Osteocyte (in vitro differentiated cells): ENCODE results near the gene PLCB1. TPM values are rescaled to one million over a fixed set of nuclear protein-coding genes. Genes with fewer than 3 reads are reported as not detected.

Experiments used
- DNase-seq: peaks from one replicate; pipeline ENCODE4 v3.0.0; 2021; ENCODE audit warnings: mixed read lengths; ENCODE audit not compliant: unreplicated experiment; ENCODE audit errors: extremely low spot score
- H3K27ac Mint-ChIP-seq: one replicate; pipeline ENCODE4 v1.8.0; 2021; ENCODE audit warnings: mild to moderate bottlenecking, mixed read lengths; ENCODE audit not compliant: unreplicated experiment
- H3K27me3 Mint-ChIP-seq: one replicate; pipeline ENCODE4 v1.8.0; 2021; ENCODE audit warnings: mixed read lengths; ENCODE audit not compliant: unreplicated experiment
- H3K36me3 Mint-ChIP-seq: one replicate; pipeline ENCODE4 v1.8.0; 2021; ENCODE audit warnings: mixed read lengths; ENCODE audit not compliant: unreplicated experiment
- H3K4me1 Mint-ChIP-seq: one replicate; pipeline ENCODE4 v1.8.0; 2021; ENCODE audit warnings: mixed read lengths; ENCODE audit not compliant: unreplicated experiment
- H3K4me3 Mint-ChIP-seq: one replicate; pipeline ENCODE4 v1.8.0; 2021; ENCODE audit warnings: mild to moderate bottlenecking, moderate library complexity, mixed read lengths; ENCODE audit not compliant: unreplicated experiment
- H3K9me3 Mint-ChIP-seq: one replicate; pipeline ENCODE4 v1.8.0; 2021; ENCODE audit warnings: mixed read lengths; ENCODE audit not compliant: unreplicated experiment
- total RNA-seq: library from RNA; stranded (reverse); gene quantifications from 2 replicates; pipeline ENCODE4 v1.2.1, GENCODE V29; 2021
- TF ChIP-seq, protein P1 (sequence below): fragments of 200-600 bp; sonication (generic); IDR thresholded peaks from 2 replicates; pipeline ENCODE4 v1.5.0; 2021; ENCODE audit warnings: antibody characterized with exemption, mild to moderate bottlenecking, moderate library complexity

PLCB1 gene
- total RNA-seq, 1 donor from 2014 or later, result 33.3 TPM

- H3K9me3 Mint-ChIP-seq, result no peaks in the 10 kb centered on the region
- H3K36me3 Mint-ChIP-seq, result no peaks in the 10 kb centered on the region
- no peaks in the 10 kb centered on the region for H3K4me1 Mint-ChIP-seq
- TF ChIP-seq, protein P1, sequence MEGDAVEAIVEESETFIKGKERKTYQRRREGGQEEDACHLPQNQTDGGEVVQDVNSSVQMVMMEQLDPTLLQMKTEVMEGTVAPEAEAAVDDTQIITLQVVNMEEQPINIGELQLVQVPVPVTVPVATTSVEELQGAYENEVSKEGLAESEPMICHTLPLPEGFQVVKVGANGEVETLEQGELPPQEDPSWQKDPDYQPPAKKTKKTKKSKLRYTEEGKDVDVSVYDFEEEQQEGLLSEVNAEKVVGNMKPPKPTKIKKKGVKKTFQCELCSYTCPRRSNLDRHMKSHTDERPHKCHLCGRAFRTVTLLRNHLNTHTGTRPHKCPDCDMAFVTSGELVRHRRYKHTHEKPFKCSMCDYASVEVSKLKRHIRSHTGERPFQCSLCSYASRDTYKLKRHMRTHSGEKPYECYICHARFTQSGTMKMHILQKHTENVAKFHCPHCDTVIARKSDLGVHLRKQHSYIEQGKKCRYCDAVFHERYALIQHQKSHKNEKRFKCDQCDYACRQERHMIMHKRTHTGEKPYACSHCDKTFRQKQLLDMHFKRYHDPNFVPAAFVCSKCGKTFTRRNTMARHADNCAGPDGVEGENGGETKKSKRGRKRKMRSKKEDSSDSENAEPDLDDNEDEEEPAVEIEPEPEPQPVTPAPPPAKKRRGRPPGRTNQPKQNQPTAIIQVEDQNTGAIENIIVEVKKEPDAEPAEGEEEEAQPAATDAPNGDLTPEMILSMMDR, result no peak
- H3K4me3 Mint-ChIP-seq, result no peak overlapping the region
- H3K27me3 Mint-ChIP-seq, result no peaks in the 10 kb centered on the region
- H3K27ac Mint-ChIP-seq, result no peak overlapping the region
- no peak for DNase-seq
These were observed 167.9 kb downstream of the PLCB1 start for GRCh38 chr20:8299921-8300320.

DNA sequence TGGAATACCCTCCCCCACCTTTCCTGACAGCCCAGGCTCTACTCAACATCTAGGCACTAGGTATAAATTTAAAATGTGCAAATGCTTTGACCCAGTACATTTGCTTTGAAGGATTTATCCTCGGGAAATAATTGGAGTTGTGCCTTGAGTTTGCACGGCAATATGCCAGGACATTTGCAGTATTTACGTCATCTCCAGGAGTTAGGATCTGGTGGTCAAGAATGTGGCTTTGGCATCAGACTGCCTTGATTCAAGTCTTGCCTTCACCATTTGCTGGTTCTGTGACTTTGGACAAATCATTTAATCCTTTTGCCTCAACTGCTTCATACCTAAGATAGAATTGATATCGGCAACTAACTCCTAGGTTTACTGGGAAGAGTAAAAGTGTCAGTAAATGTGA, 169.6 kb downstream of the PLCB1 start:
- no peak overlapping the region for H3K4me3 Mint-ChIP-seq
- H3K9me3 Mint-ChIP-seq, result no peaks in the 10 kb centered on the region
- no peak for DNase-seq
- H3K27me3 Mint-ChIP-seq, result no peaks in the 10 kb centered on the region
- no peaks in the 10 kb centered on the region for H3K4me1 Mint-ChIP-seq
- TF ChIP-seq, protein P1, result no peak
- no peaks in the 10 kb centered on the region for H3K36me3 Mint-ChIP-seq
- H3K27ac Mint-ChIP-seq, result no peak overlapping the region

DNA sequence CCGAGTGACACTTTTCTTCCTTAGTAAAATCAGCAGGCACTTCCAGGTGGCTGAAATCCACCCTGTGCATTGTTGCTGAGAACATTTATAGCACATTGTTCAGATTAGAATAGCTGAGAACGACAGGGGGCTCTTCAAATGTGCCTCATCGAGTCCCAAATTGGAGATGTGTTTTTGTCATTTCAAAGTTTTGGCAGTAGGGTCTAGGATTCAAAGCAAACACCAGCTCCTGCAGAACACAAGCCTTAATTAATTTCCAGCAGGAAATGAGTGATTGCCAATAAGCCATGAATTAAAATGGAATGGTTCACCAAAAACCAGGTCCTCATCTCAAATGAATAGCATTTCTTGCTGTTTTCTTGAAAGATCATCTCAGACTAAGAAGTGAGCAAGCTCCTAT, 171.6 kb downstream of the PLCB1 start:
- Mint-ChIP-seq H3K4me3 (no peak overlapping the region), H3K27ac (no peak overlapping the region), H3K36me3 (no peaks in the 10 kb centered on the region), H3K27me3 (no peaks in the 10 kb centered on the region), H3K9me3 (no peaks in the 10 kb centered on the region), H3K4me1 (peaks cover 1% of the 10 kb centered on the region)
- DNase-seq, result no peak
- TF ChIP-seq, protein P1, result no peak

DNA sequence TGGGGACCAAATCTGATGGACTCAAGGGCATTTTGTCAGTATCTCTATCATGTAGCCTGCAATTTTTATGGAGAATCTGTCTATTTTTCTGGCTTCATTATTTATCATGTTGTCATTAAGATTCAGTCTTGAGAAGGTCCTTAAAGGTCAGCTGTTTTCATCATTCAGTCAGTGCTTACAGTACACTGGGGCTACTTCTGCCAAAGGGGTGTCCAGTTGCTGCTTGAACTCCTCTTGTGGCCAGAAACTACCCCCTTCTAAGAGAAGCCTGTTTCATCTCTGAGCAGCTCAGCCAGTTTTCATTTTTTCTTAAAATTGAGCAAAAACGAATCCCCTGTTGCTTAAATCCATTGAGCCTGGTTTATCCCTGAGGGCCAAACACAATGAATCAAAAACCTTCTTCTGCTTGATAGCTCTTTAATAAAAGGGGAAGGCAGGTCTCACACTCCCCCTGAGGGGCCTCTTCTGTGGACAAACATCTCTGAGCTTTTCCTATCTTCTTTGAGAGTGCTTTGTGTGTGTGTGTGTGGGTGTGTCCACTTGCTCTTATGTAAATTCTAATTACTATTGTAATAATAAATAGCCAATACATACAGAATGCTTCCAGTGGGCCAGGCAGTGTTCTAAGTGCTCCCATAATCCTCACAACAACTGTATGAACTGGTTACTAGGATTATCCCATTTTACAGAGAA, 172.2 kb downstream of the PLCB1 start:
- H3K36me3 Mint-ChIP-seq, result no peaks in the 10 kb centered on the region
- DNase-seq, result no peak
- no peak overlapping the region for H3K4me3 Mint-ChIP-seq
- H3K4me1 Mint-ChIP-seq, result peaks cover 7% of the 10 kb centered on the region
- H3K27ac Mint-ChIP-seq, result no peak overlapping the region
- no peaks in the 10 kb centered on the region for H3K9me3 Mint-ChIP-seq
- H3K27me3 Mint-ChIP-seq, result no peaks in the 10 kb centered on the region
- TF ChIP-seq, protein P1, result no peak

GRCh38 chr20:8305449-8305978, 173.4 kb downstream of the PLCB1 start:
- Mint-ChIP-seq H3K4me1 (peaks cover 15% of the 10 kb centered on the region), H3K27me3 (no peaks in the 10 kb centered on the region), H3K4me3 (no peak overlapping the region), H3K27ac (no peak overlapping the region), H3K36me3 (peaks cover 1% of the 10 kb centered on the region), H3K9me3 (peaks cover 2% of the 10 kb centered on the region)
- no peak for DNase-seq
- TF ChIP-seq, protein P1, result peak; percentile 61
